M059J (cell line): ENCODE results near the gene KCTD13. TPM values are rescaled to one million over a fixed set of nuclear protein-coding genes. Genes with fewer than 3 reads are reported as not detected.
"Not testable (repeated sequence)": the region's sequence is repeated elsewhere in the genome, so short reads cannot be mapped to it uniquely, and the experiment has no call there.

Source experiments
- DNase-seq: peaks from one replicate; pipeline ENCODE4 v3.0.0-alpha.2; 2012; ENCODE audit warnings: low read depth
- total RNA-seq: library from RNA; depleted of rRNA; stranded (reverse); fragments of >200 nt; shearing (Covaris generic); gene quantifications from 2 replicates; pipeline ENCODE4 v1.2.3, GENCODE V29; 2014

The KCTD13 gene
- total RNA-seq, 1 experiment from 2014 or later: 16.8 TPM

DNA sequence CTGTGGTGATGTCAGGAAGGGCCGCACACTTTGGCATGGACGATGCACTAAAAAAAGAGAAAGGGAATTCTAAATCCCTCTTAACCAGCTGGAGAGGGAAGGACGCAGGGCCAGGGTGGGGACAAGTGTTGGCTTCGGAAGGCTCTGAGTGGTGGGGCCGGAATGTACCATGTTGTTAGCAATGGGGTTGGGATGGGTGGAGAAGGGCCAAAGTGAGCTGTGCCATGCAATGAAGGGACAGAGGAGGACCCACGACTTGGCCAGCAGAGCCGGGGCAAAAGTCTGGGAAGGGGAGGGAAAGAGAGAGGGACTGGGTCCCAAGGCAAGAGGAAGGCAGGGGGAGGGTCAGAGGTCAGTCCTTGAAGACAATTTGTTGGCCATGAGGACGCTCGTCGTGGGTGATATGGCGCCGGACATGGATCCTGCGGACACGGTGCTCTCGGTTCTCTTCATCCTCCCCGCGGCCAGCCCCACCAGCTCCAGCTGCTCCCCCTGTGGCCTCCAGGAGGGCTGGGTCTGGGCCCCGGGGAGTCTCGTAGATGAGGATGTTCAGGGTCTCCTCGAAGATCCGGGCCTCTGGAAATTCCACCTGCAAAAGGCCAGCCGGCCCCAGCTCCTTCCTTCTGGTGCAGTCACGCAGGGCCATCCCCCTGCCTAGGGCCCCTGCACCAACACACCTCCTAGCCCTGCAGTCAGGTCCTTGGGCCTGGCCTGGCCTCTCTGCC, 19.3 kb downstream of the KCTD13 start:
- DNase-seq: no peak

GRCh38 chr16:29905668-29906067, 20.4 kb downstream of the KCTD13 start:
- DNase-seq: no peak

GRCh38 chr16:29904947-29905346, 21.1 kb downstream of the KCTD13 start:
- no peak for DNase-seq

GRCh38 chr16:29903590-29903989, 22.4 kb downstream of the KCTD13 start:
- DNase-seq: no peak

DNA sequence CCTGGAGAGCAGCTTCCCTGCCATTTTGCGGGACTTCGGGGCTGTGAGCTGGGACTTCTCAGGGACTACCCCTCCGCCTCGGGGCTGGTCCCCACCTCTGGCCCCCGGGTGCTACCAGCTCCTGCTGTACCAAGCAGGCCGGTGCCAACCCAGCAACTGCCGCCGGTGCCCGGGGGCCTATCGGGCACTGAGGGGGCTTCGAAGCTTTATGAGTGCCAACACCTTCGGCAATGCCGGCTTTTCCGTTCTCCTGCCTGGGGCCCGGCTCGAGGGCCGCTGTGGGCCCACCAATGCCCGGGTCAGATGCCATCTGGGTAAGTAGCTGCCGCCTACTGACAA, 24.4 kb downstream of the KCTD13 start:
- DNase-seq: no peak

DNA sequence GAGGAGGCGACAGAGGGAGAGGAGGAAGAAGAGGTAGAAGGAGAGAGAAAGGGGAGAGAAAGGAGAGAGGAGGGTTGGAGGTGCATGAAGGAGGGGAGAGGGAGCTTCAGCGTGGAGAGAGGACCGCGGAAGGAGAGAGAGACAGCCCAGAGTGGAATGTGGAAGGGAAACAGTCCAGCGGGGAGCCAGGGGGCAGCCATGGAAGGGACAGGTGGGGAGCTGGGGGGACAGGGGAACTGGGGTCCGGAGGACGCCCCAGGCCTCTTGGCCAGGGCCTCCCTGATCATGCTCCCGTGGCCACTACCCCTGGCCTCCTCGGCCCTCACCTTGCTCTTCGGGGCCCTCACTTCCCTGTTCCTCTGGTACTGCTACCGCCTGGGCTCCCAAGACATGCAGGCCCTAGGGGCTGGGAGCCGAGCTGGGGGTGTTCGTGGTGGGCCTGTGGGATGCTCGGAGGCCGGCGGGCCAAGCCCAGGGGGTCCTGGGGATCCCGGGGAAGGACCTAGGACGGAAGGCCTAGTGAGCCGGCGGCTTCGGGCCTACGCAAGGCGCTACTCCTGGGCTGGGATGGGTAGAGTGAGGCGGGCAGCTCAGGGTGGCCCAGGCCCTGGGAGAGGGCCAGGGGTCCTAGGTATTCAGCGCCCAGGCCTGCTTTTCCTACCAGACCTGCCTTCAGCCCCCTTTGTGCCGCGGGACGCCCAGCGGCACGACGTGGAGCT, 25.0 kb downstream of the KCTD13 start:
- DNase-seq: peak; percentile 36

DNA sequence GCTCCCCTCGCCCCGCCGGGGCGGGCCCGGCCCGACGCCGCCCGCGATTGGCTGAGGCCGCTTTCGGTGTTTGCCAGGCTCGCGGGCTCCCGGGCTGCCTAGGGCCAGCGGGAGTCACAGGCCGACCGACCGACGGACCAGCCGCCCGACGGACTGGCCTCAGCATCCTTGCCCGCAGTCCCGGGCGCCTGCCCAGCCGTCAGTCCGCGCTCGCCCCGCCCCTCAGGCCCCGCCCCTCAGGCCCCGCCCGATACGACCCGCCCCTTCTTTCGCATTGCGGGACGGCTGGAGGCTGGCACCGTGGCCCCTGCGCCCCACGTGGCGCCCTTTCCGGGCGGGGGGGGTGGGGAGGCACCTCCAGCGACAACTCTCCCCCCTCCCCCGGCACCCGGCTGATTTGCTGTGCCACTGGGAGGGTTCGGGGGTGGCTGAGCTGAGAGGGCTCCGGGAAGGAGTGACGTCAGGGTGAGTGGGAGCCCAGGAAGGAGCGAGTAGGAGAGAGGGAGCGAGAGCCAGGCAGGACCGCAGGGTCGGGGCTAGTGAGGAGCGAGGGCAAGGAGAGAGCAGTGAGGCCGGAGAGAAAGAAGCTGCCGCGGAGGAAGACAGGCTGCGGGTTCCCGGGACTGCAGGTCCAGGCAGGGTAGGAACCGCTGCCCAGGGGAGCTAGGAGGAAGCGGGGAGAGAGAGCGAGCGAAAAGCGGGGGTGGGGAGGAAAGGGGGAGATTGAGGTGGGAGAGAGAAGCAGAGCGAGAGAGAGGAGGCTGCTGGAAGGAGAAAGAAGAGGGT, 25.7 kb downstream of the KCTD13 start, which contains the start of gene ASPHD1:
TSS of gene ASPHD1 (plus strand) at position 387 of the 786 bp plus-strand sequence. CDS start 484 bp downstream, outside the sequence.
- peak; percentile 90 for DNase-seq

GRCh38 chr16:29899516-29900101, 26.4 kb downstream of the KCTD13 start, which contains the start of gene SEZ6L2:
TSS of gene SEZ6L2 (minus strand) at chr16:29899550. CDS start at chr16:29899019, 531 bp downstream.
- peak; percentile 95 for DNase-seq

- DNase-seq: no peak
Observed at GRCh38 chr16:29898804-29899515, 27.1 kb downstream of the KCTD13 start.

DNA sequence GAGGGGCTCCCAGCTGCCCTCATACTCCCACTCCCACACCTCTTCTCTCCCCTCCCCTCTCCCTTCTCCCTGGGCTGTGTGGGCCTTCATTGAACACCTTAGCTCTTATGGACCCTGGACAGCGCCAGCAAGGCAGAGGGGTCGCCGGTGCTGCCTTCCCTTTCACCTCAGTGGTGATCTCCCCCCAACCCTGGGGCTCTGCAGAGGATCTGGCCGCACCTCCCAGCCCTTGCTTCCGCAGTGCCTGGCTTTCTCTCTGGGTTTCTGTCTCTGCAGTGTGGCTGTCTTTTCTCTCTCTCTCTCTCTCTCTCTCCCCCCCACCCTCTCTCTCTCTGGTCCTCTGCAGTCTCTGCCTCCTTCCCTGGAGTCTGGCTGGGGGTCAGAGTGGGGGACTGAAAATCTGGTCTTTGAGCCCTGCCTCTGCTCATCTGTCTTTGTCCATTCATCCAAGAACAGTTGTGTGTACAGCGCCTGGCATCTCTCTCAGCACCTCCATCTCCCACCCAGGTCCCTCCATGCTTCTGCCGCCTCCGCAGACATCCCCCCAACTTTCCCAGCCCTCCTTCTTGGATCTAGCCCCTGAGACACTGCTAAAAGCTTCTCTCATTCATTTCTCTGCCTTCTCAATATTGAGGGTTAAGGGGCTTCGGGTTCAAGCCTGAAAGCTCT, 27.8 kb downstream of the KCTD13 start:
- no peak for DNase-seq

GRCh38 chr16:29897333-29897732, 28.7 kb downstream of the KCTD13 start:
- no peak for DNase-seq

DNA sequence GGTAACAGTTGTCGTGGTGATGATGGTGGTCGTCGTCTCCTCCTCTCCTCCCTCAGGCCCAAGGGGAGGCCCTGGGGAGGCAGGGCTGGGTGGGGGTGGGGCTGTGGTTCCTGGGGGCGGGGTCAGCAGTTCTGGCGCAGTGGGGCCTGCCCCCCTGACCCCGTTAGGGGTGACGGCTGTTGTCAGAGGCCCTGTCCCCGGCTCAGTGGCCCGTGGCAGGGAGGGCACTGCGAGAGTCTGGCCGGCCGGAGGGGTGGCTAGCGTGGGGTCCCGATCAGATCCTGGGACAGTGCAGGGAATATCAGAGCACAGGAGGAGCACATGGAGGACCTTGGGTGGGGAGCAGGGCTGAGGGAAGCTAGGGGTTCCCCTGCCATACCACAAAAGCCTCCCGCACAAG, 29.2 kb downstream of the KCTD13 start:
- DNase-seq: no peak

- DNase-seq: no peak
Observed at GRCh38 chr16:29894352-29894751, 31.7 kb downstream of the KCTD13 start.

DNA sequence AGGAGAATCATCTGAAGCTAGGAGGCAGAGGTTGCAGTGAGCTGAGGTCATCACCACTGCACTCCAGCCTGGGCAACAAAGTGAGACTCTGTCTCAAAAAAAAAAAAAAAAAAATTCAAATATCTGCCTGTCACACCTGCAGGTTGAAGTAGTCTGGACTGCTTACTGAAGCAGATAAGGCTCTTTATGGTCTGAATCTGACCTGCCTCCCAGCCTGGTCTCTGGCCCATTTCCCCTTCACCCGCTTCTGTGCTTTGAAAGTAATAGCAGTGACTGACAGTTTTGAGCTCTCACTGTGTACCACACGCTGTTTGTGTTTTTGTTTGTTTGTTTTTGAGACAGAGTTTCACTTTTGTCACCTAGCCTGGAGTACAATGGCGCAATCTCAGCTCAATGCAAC, 32.5 kb downstream of the KCTD13 start:
- no peak for DNase-seq

- no peak for DNase-seq
Observed at GRCh38 chr16:29892458-29892813, 33.6 kb downstream of the KCTD13 start.

DNA sequence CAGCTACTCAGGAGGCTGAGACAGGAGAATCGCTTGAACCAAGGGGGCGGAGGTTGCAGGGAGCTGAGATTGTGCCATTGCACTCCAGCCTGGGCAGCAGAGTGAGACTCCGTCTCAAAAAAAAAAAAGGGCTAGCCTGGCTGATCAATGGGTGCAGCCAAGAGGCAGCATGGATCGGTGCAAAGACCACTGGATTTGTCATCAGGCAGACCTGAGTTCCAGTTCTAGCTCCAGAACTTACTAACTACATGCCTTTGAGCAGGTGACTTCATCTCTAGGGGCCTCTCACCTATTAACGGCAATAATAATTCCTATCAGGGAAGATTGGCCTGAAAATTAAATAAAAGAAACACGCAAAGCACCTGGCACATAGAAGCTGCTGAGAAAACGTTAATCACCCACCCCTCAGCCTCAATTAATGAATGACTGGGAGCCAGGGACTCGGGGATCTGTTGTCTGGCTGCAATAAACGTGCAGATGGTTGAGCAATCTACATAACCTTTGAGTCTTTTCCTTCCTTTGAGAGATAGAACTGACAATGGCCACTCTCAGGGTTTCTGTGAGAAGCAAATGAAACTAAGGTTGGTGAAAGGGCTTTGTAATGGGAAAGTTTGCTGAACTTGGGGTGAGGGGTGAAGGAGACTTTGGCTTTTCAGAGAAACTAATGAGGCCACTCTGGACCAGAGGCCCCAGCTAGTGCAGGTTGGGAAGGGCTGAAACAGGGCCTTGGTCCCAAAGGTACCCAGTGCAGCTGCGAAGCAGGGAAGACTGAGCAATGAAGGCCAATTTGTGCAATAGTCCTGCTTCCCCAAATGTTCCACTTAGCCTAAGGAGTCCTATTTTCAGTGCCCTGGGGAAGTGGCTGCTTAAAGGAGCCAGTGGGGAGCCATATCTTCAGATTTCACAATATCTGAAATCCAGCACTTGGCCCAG, 34.2 kb downstream of the KCTD13 start:
- DNase-seq: no peak

DNA sequence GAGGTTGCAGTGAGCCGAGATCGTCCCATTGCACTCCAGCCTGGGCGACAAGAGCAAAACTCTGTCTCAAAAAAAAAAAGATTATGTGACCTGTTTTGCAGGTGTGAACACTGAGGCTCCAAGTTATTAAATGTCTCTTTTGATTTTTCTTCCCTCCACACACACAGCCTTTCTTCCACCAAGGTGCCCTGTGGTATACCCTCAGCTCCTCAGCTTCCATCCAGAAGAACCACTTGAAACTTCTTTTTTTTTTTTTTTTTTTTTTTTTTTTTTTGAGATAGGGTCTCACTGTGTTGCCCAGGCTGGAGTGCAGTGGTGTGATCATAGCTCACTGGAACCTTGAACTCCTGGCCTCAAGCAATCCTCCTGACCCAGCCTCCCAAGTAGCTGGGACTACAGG, 36.7 kb downstream of the KCTD13 start:
- not testable (repeated sequence) for DNase-seq

GRCh38 chr16:29883987-29884386, 42.0 kb downstream of the KCTD13 start:
- DNase-seq: no peak

GRCh38 chr16:29881050-29881449, 45.0 kb downstream of the KCTD13 start:
- no peak for DNase-seq

DNA sequence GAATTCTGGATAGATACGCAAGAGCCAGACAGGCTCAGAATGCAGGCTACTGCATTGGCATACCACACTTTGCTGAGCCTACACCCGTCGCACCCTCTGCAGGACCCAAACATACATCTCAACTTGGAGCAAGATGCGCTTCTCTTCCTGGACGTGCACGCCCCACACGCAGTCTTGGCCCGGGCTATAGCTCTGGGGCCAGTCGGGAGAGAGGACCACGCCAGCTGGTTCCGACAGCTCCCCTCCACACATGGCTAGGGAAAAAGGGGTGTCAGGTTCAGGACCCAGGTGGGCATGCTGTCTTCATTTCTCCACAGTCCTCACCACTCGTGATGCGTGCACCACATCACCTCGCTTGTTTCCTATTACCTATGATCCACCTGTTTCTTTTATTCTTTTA, 47.9 kb downstream of the KCTD13 start:
- DNase-seq: no peak
